AG04450 (cell line): Measurements from ENCODE around the gene CARD8. TPM values are rescaled to one million over a fixed set of nuclear protein-coding genes. Genes with fewer than 3 reads are reported as not detected.

Experiments
- CTCF ChIA-PET: fragments of 300-600, 350-600 bp; formaldehyde crosslinking; extraction: SDS; loops from one replicate; lab custom pipeline; 2022; ENCODE audit warnings: antibody characterized with exemption, inconsistent platforms; lab: Charles Lee
- POLR2A ChIA-PET: fragments of 350-600 bp; formaldehyde crosslinking; extraction: SDS; loops from one replicate; lab custom pipeline; 2021; ENCODE audit warnings: antibody characterized with exemption, inconsistent platforms; lab: Yijun Ruan, JAX
- DNase-seq: peaks from one replicate; pipeline ENCODE4 v3.0.0-alpha.2; 2011; ENCODE audit warnings: low read depth, low spot score
- H3K27ac ChIP-seq: one replicate; pipeline ENCODE4 v1.5.1; 2012; ENCODE audit warnings: low read depth, low read length, control low read depth
- H3K27me3 ChIP-seq: one replicate; pipeline ENCODE4 v1.6.0; 2012; ENCODE audit warnings: low read length; ENCODE audit not compliant: control insufficient read depth, insufficient read depth
- H3K4me3 ChIP-seq: 2 replicates; pipeline ENCODE4 v1.5.1; 2011; ENCODE audit warnings: mild to moderate bottlenecking, low read depth, low read length, control low read depth
- H3K9me3 ChIP-seq: 2 replicates; pipeline ENCODE4 v1.5.1; 2012; ENCODE audit warnings: low read length; ENCODE audit not compliant: control insufficient read depth, insufficient read depth
- polyA plus RNA-seq: library from polyadenylated mRNA; depleted of rRNA; stranded (reverse); fragments of >200 nt; gene quantifications from 2 replicates; pipeline ENCODE4 v1.2.3, GENCODE V29; 2011
- TF ChIP-seq, protein P1 (sequence below): IDR thresholded peaks from 2 replicates; pipeline ENCODE4 v1.5.1; 2011; ENCODE audit warnings: low read depth, low read length, control low read depth, inconsistent platforms

Gene CARD8
- polyA plus RNA-seq, 1 experiment = 22.4 TPM

DNA sequence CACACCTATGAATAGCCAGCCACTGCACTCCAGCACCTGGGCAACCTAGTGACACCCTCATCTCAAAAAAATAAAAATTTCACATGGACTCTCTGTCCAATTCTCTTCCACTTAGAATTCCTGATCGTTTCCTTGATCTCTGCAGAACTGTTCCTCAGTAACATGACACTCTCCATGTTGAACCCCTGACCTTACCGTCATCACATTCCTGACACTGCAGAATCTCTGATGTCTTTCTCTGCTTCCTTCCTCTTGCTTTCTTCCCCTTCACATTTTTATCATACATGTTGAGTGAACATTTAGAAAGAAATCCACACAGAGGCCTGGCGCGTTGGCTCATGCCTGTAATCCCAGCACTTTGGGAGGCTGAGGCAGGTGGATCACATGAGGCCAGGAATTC lies 29.2 kb upstream of the CARD8 start:
- DNase-seq = no peak
- TF ChIP-seq, protein P1, sequence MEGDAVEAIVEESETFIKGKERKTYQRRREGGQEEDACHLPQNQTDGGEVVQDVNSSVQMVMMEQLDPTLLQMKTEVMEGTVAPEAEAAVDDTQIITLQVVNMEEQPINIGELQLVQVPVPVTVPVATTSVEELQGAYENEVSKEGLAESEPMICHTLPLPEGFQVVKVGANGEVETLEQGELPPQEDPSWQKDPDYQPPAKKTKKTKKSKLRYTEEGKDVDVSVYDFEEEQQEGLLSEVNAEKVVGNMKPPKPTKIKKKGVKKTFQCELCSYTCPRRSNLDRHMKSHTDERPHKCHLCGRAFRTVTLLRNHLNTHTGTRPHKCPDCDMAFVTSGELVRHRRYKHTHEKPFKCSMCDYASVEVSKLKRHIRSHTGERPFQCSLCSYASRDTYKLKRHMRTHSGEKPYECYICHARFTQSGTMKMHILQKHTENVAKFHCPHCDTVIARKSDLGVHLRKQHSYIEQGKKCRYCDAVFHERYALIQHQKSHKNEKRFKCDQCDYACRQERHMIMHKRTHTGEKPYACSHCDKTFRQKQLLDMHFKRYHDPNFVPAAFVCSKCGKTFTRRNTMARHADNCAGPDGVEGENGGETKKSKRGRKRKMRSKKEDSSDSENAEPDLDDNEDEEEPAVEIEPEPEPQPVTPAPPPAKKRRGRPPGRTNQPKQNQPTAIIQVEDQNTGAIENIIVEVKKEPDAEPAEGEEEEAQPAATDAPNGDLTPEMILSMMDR = no peak
- no peak overlapping the region for H3K4me3 ChIP-seq
- ChIA-PET POLR2A (no interaction called here), CTCF (interaction anchor here (1.1 kb wide), 1 partner anchor 18 kb away, joined by 3 read pairs; no protein-coding TSS in a partner anchor)
- peak overlapping the region; percentile 97 for H3K27ac ChIP-seq
- H3K27me3 ChIP-seq = no peaks in the 10 kb centered on the region
- H3K9me3 ChIP-seq = peaks cover 22% of the 10 kb centered on the region

DNA sequence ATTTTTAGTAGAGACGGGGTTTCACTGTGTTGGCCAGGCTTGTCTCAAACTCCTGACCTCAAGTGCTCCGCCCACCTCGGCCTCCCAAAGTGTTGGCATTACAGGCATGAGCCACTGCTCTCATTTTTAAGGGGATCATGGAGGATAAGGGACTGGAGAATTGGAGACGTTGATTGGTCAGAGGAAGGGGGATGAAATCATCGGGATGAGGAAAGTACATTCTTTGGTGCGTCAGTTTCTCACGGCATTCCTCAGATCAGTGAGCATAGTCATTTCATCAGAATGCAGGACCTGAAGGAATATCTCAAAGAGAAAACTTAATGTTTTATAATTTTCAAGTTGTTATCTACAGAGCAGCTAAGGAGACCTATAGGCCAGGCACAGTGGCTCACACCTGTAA lies 28.2 kb upstream of the CARD8 start:
- Histone ChIP-seq H3K27ac (peak overlapping the region; percentile 97), H3K4me3 (no peak overlapping the region), H3K27me3 (no peaks in the 10 kb centered on the region), H3K9me3 (peaks cover 22% of the 10 kb centered on the region)
- POLR2A ChIA-PET = no interaction called here
- peak; percentile 90 for DNase-seq
- TF ChIP-seq, protein P1 = no peak
- CTCF ChIA-PET = interaction anchor here (1.1 kb wide), 1 partner anchor 17 kb away, joined by 3 read pairs; no protein-coding TSS in a partner anchor

DNA sequence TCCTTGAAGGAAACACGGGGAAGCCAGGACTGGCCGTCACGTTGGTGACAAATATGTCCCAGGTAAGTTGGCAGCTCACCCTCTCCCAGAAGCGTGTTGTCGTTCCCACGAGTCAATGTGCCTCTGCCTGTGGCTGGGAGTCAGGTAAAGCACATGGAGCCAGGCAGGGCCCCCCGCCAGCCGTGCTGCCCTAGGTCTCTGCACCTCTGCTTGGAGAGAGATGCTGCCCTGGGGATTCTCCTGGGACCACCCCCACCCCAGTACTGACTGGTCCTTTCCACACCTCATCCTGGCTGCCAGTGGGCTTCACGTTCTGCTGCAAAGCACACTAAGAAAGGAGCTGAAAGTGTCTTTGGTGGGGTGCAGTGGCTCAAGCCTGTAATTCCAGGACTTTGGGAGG lies 24.0 kb upstream of the CARD8 start:
- TF ChIP-seq, protein P1 = no peak
- H3K27me3 ChIP-seq = no peaks in the 10 kb centered on the region
- peaks cover 9% of the 10 kb centered on the region; the same call in 1 of the 2 replicates for H3K9me3 ChIP-seq
- H3K27ac ChIP-seq = no peak overlapping the region
- H3K4me3 ChIP-seq = no peak overlapping the region
- CTCF ChIA-PET = no interaction called here
- POLR2A ChIA-PET = no interaction called here
- DNase-seq = no peak

DNA sequence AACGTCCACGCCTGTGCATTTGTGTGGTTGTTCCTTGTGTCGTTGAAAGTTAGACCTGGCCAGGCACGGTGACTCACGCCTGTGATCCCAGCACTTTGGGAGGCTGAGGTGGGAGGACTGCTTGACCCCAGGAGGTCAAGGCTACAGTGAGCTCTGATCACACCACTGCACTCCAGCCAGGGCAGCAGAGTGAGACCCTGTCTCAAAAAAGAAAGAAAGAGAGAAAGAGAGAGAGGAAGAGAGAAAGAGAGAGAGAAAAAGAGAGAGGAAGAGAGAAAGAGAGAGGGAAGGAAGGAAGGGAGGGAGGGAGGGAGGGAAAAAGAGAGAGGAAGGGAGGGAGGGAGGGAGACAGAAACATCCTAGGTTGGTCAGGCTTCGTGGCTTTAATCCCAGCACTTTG lies 19.2 kb upstream of the CARD8 start:
- no peaks in the 10 kb centered on the region for H3K9me3 ChIP-seq
- DNase-seq = no peak
- no peak overlapping the region for H3K27ac ChIP-seq
- no peaks in the 10 kb centered on the region for H3K27me3 ChIP-seq
- POLR2A ChIA-PET = no interaction called here
- TF ChIP-seq, protein P1 = no peak
- CTCF ChIA-PET = interaction anchor here (1.5 kb wide), 1 partner anchor 16 kb away, joined by 4 read pairs; no protein-coding TSS in a partner anchor
- H3K4me3 ChIP-seq = no peak overlapping the region

DNA sequence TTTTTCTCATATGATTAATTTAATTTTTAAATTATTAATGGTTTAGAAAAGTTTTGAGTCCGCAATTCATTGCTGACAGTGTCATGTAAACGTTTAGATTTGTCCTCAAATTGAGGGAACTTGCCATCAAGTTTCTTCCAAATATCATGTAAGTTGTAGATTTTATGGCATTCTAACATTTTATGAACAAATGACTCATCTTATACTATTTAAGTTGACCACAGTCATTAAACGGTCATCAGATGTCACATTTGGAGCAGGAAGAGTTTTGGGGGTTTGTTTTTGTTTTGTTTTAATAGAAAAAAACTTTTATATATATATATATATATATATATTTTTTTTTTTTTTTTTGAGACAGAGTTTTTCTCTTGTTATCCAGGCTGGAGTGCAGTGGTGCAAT lies 18.5 kb upstream of the CARD8 start:
- H3K4me3 ChIP-seq = no peak overlapping the region
- ChIA-PET POLR2A (no interaction called here), CTCF (interaction anchor here (2.6 to 3.0 kb wide), 2 partner anchors 15 to 17 kb away, joined by 16 to 24 read pairs; no protein-coding TSS in a partner anchor)
- DNase-seq = no peak
- no peaks in the 10 kb centered on the region; the same call in 1 of the 2 replicates for H3K9me3 ChIP-seq
- TF ChIP-seq, protein P1 = no peak
- H3K27ac ChIP-seq = no peak overlapping the region
- no peaks in the 10 kb centered on the region for H3K27me3 ChIP-seq
